H1 (cell line): ENCODE measurements around the gene IZUMO4. TPM values are rescaled to one million over a fixed set of nuclear protein-coding genes. Genes with fewer than 3 reads are reported as not detected.

Experiments
- BCL11A ChIP-seq, 2 experiments: IDR thresholded peaks; one replicate each; pipeline ENCODE4 v1.6.1; 2011; ENCODE audit warnings: low read depth in 2 of 2, low read length in 2 of 2, mild to moderate bottlenecking in 2 of 2
- BRCA1 ChIP-seq: IDR thresholded peaks from 2 replicates; pipeline ENCODE4 v1.6.1; 2012; ENCODE audit warnings: low read depth, low read length, improper control_type of control experiment
- CEBPB ChIP-seq: IDR thresholded peaks from 2 replicates; pipeline ENCODE4 v1.6.1; 2012; ENCODE audit warnings: low read depth, low read length
- GTF2F1 ChIP-seq: IDR thresholded peaks from 2 replicates; pipeline ENCODE4 v1.6.1; 2012; ENCODE audit warnings: low read depth, low read length, improper control_type of control experiment, borderline replicate concordance
- HDAC6 ChIP-seq: IDR thresholded peaks from one replicate; pipeline ENCODE4 v1.7.1; 2012; ENCODE audit warnings: low read depth, mild to moderate bottlenecking, inconsistent platforms, low read length, moderate library complexity
- JUN ChIP-seq: IDR thresholded peaks from 2 replicates; pipeline ENCODE4 v1.6.1; 2011; ENCODE audit warnings: low read depth, mild to moderate bottlenecking, improper control_type of control experiment, low read length
- KDM4A ChIP-seq: IDR thresholded peaks from one replicate; pipeline ENCODE4 v1.7.1; 2012; ENCODE audit warnings: low read depth, mild to moderate bottlenecking, moderate library complexity, low read length, inconsistent platforms; ENCODE audit not compliant: severe bottlenecking
- PHF8 ChIP-seq: fragments of 200-600 bp; sonication (generic); conservative IDR thresholded peaks from 2 replicates; pipeline ENCODE4 v1.7.1; 2012; ENCODE audit warnings: low read depth, mild to moderate bottlenecking, inconsistent platforms, low read length, moderate library complexity
- POU5F1 ChIP-seq: IDR thresholded peaks from 2 replicates; pipeline ENCODE4 v1.6.1; 2011; ENCODE audit warnings: low read depth, mild to moderate bottlenecking, low read length, moderate library complexity
- RAD21 ChIP-seq, 2 experiments: IDR thresholded peaks in 1 of 2; conservative IDR thresholded peaks in 1 of 2; 2 replicates each; pipeline ENCODE4 v1.6.1; 2011; ENCODE audit warnings: low read depth in 2 of 2, low read length in 2 of 2, improper control_type of control experiment in 1 of 2, inconsistent platforms in 1 of 2, mild to moderate bottlenecking in 1 of 2, moderate library complexity in 1 of 2
- RXRA ChIP-seq: IDR thresholded peaks from 2 replicates; pipeline ENCODE4 v1.6.1; 2011; ENCODE audit warnings: low read depth, mild to moderate bottlenecking, low read length, moderate library complexity; ENCODE audit not compliant: insufficient read depth
- SAP30 ChIP-seq: fragments of 300-600 bp; sonication (generic); IDR thresholded peaks from 2 replicates; pipeline ENCODE4 v1.7.1; 2012; ENCODE audit warnings: low read length, moderate library complexity, mild to moderate bottlenecking, inconsistent platforms; ENCODE audit not compliant: insufficient read depth, insufficient replicate concordance
- SIRT6 ChIP-seq: IDR thresholded peaks from one replicate; pipeline ENCODE4 v1.7.1; 2012; ENCODE audit warnings: low read length, inconsistent platforms
- SP4 ChIP-seq: IDR thresholded peaks from 2 replicates; pipeline ENCODE4 v1.6.1; 2012; ENCODE audit warnings: low read length, inconsistent platforms
- SRF ChIP-seq: IDR thresholded peaks from 2 replicates; pipeline ENCODE4 v1.6.1; 2011; ENCODE audit warnings: mild to moderate bottlenecking, low read depth, low read length, moderate library complexity
- SUZ12 ChIP-seq: fragments of 200-600 bp; sonication (generic); IDR thresholded peaks from 2 replicates; pipeline ENCODE4 v1.6.1; 2012; ENCODE audit warnings: mild to moderate bottlenecking, inconsistent platforms, low read length, moderate library complexity, mixed read lengths
- TBP ChIP-seq: IDR thresholded peaks from 2 replicates; pipeline ENCODE4 v1.6.1; 2011; ENCODE audit warnings: low read depth, low read length, improper control_type of control experiment
- TCF12 ChIP-seq: IDR thresholded peaks from 2 replicates; pipeline ENCODE4 v1.6.1; 2011; ENCODE audit warnings: low read depth, mild to moderate bottlenecking, low read length
- USF2 ChIP-seq: IDR thresholded peaks from 2 replicates; pipeline ENCODE4 v1.6.1; 2011; ENCODE audit warnings: low read length, improper control_type of control experiment
- YY1 ChIP-seq: IDR thresholded peaks from 2 replicates; pipeline ENCODE4 v1.6.1; 2011; ENCODE audit warnings: low read depth, mild to moderate bottlenecking, low read length
- polyA plus RNA-seq, 7 experiments: library from polyadenylated mRNA; depleted of rRNA in 3 of 7; stranded (reverse) in 5 of 7; unstranded in 2 of 7; fragments of >200 nt in 5 of 7; fragments of 200-250 nt in 2 of 7; gene quantifications; 1 replicate in 5 of 7; 2 replicates in 1 of 7; 4 replicates in 1 of 7; pipeline versions ENCODE4 v1.2.1 to v1.2.3, GENCODE V29; 2011 to 2013; ENCODE audit warnings: missing spikeins in 2 of 7, mixed read lengths in 2 of 7
- total RNA-seq: library from RNA; stranded (reverse); fragmentation: NEBNext Ultra II Directional; extraction: Animal tissue kit (Norgen Biotek cat#: 25700); gene quantifications from 2 replicates; pipeline ENCODE4 v1.2.1, GENCODE V29; 2021
- TF ChIP-seq, protein P1 (sequence below): IDR thresholded peaks from 2 replicates; pipeline ENCODE4 v1.6.1; 2012; ENCODE audit warnings: inconsistent platforms
- TF ChIP-seq, protein P2 (sequence below), 3 experiments: IDR thresholded peaks; 1 replicate in 2 of 3; 2 replicates in 1 of 3; pipeline versions ENCODE4 v1.5.1 to v1.6.1; 2011; ENCODE audit warnings: low read length in 3 of 3, mild to moderate bottlenecking in 3 of 3, inconsistent platforms in 2 of 3, low read depth in 1 of 3, moderate library complexity in 1 of 3; ENCODE audit not compliant: insufficient read depth in 1 of 3; ENCODE audit errors: control extremely low read depth in 1 of 3

Gene IZUMO4
- total and polyA plus RNA-seq, 2 of the 8 experiments (the other 6 are each of a cell fraction or from before 2014, with no cell fraction given), result 1.8 to 1.9 TPM

DNA sequence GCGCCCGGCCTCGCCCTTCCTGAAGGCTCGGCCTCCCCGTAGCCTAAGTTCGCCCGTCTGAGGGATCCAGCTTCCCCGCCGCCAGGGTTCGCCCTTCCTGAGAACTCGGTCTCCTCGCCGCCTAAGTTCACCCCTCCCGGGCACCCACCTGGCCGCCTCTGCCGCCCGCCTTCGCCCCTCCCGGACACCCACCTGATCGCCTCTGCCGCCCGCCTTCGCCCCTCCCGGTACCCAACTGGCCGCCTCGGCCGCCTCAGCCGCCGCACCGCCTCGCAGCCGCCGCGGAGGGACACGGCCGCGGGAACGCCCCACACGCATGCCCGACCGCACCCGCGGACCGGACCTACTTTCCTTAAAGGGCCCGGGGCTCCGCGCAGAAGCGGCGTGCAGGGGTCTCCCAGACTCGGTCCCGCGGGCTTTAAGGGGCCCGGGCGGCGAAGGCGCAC, 658 bp upstream of the IZUMO4 start, which contains the start of gene MOB3A (continued):
- TF ChIP-seq SAP30, result no peak
- no peak for TF ChIP-seq HDAC6
- no peak for TF ChIP-seq SIRT6
- no peak for TF ChIP-seq BRCA1
- TF ChIP-seq SRF, result no peak
- TF ChIP-seq, protein P1, sequence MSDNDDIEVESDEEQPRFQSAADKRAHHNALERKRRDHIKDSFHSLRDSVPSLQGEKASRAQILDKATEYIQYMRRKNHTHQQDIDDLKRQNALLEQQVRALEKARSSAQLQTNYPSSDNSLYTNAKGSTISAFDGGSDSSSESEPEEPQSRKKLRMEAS, result peak; percentile 55; the same call in 1 of the 2 replicates
- TF ChIP-seq GTF2F1, result no peak
- peak; percentile 65 for TF ChIP-seq KDM4A
- TF ChIP-seq TCF12, result no peak
- TF ChIP-seq USF2, result no peak
- no peak for TF ChIP-seq BCL11A (IDR thresholded peaks at IDR 0.05; ENCODE audit: low read depth in 2 of 2, low read length in 2 of 2)
- no peak for TF ChIP-seq JUN
- no peak for TF ChIP-seq POU5F1
- no peak for TF ChIP-seq RAD21 (IDR thresholded peaks at IDR 0.05 in 1 of 2, conservative IDR thresholded peaks at IDR 0.05 in 1 of 2; ENCODE audit: low read depth in 2 of 2, low read length in 2 of 2)
- no peak for TF ChIP-seq RXRA
- no peak; the same call in 1 of the 2 replicates for TF ChIP-seq SP4
- no peak for TF ChIP-seq YY1
- TF ChIP-seq, protein P2, sequence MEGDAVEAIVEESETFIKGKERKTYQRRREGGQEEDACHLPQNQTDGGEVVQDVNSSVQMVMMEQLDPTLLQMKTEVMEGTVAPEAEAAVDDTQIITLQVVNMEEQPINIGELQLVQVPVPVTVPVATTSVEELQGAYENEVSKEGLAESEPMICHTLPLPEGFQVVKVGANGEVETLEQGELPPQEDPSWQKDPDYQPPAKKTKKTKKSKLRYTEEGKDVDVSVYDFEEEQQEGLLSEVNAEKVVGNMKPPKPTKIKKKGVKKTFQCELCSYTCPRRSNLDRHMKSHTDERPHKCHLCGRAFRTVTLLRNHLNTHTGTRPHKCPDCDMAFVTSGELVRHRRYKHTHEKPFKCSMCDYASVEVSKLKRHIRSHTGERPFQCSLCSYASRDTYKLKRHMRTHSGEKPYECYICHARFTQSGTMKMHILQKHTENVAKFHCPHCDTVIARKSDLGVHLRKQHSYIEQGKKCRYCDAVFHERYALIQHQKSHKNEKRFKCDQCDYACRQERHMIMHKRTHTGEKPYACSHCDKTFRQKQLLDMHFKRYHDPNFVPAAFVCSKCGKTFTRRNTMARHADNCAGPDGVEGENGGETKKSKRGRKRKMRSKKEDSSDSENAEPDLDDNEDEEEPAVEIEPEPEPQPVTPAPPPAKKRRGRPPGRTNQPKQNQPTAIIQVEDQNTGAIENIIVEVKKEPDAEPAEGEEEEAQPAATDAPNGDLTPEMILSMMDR (IDR thresholded peaks at IDR 0.05; ENCODE audit: control extremely low read depth in 1 of 3, insufficient read depth in 1 of 3, low read depth in 1 of 3, low read length in 3 of 3), result peak in 2 of 3 experiments; percentile 40 to 63; a peak in 3 of 4 replicates
- TF ChIP-seq TBP, result peak; percentile 53; the same call in 1 of the 2 replicates
- TF ChIP-seq CEBPB, result no peak
- no peak for TF ChIP-seq SUZ12
- TF ChIP-seq PHF8, result peak; percentile 75
